ENCODE data around the gene INSM1. TPM values are rescaled to one million over a fixed set of nuclear protein-coding genes. Genes with fewer than 3 reads are reported as not detected.

Gene INSM1
- total and polyA plus RNA-seq, 7 donors = 0.36 to 1.4 (median 0.80) TPM; not detected in 2

- intact Hi-C loops (cut with DNase I) = no loop called here
- no peaks in the 10 kb centered on the region for H3K27me3 ChIP-seq
- H3K4me3 ChIP-seq = no peak overlapping the region
- TF ChIP-seq POLR2A (IDR thresholded peaks at IDR 0.05) (no peak), EP300 (IDR thresholded peaks at IDR 0.05) (no peak), POLR2AphosphoS5 (IDR thresholded peaks at IDR 0.05) (no peak)
- TF ChIP-seq, protein P1, sequence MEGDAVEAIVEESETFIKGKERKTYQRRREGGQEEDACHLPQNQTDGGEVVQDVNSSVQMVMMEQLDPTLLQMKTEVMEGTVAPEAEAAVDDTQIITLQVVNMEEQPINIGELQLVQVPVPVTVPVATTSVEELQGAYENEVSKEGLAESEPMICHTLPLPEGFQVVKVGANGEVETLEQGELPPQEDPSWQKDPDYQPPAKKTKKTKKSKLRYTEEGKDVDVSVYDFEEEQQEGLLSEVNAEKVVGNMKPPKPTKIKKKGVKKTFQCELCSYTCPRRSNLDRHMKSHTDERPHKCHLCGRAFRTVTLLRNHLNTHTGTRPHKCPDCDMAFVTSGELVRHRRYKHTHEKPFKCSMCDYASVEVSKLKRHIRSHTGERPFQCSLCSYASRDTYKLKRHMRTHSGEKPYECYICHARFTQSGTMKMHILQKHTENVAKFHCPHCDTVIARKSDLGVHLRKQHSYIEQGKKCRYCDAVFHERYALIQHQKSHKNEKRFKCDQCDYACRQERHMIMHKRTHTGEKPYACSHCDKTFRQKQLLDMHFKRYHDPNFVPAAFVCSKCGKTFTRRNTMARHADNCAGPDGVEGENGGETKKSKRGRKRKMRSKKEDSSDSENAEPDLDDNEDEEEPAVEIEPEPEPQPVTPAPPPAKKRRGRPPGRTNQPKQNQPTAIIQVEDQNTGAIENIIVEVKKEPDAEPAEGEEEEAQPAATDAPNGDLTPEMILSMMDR (IDR thresholded peaks at IDR 0.05) = no peak
- no peak for DNase-seq
- H3K4me1 ChIP-seq = no peaks in the 10 kb centered on the region
- WGBS, 2 donors = 18 to 61% methylated on average over 6 of the region's 6 CpGs
- no peaks in the 10 kb centered on the region for H3K9me3 ChIP-seq
- peaks cover 0 to 3% (median 0%) of the 10 kb centered on the region in 4 donors for H3K36me3 ChIP-seq
- H3K27ac ChIP-seq = no peak overlapping the region
Measured at GRCh38 chr20:20410678-20411077, 42.8 kb downstream of the INSM1 start.

DNA sequence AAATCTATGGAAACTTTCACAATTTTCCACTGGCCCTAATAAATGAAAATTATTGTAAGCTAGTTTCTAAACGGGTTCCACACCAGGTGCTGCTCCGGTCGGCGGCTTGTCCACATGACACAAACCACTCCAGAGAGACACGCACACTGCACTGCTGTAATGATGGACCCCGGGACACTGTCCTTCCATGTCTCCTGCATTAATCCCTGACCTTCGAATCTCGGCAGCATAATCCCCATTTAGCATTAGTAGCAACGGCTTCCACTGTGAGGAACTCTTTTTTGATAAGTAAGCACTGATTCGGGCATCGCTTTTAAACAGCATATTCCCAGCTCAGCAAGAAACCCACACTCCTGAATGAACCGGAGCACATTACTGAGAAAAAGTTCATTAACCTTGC is 43.5 kb downstream of the INSM1 start:
- no peaks in the 10 kb centered on the region for H3K27me3 ChIP-seq
- TF ChIP-seq POLR2A (IDR thresholded peaks at IDR 0.05) (no peak), EP300 (IDR thresholded peaks at IDR 0.05) (no peak), POLR2AphosphoS5 (IDR thresholded peaks at IDR 0.05) (no peak)
- TF ChIP-seq, protein P1 (IDR thresholded peaks at IDR 0.05) = no peak
- intact Hi-C loops (cut with DNase I) = no loop called here
- 89 to 90% methylated on average over 12 of the region's 12 CpGs for WGBS, 2 donors
- peaks cover 0 to 3% (median 0%) of the 10 kb centered on the region in 4 donors for H3K36me3 ChIP-seq
- no peak overlapping the region for H3K27ac ChIP-seq
- no peaks in the 10 kb centered on the region for H3K4me1 ChIP-seq
- DNase-seq = no peak
- H3K9me3 ChIP-seq = no peaks in the 10 kb centered on the region
- H3K4me3 ChIP-seq = no peak overlapping the region

DNA sequence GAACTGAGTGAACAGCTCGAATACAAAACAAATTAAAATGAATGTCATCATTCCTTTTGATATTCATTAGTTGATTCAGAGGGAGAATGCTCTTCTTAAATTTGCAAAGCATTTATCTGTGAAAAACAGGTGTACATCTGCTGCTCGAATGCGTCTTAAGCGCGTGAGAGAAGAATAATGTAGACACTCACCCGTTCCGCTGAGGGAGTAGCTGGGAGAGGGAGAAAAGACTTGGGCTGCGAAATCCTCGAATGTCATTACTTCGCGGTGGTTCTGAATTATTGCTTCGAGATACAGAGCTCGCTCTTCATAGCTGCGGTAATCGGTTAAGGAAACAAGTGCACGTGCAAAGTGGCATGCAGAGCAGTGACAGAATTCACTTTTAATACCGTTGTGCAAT is 43.9 kb downstream of the INSM1 start:
- 96% methylated on average over 17 of the region's 17 CpGs for WGBS, 2 donors
- H3K9me3 ChIP-seq = no peaks in the 10 kb centered on the region
- H3K4me1 ChIP-seq = no peaks in the 10 kb centered on the region
- TF ChIP-seq, protein P1 (IDR thresholded peaks at IDR 0.05) = no peak
- TF ChIP-seq EP300 (IDR thresholded peaks at IDR 0.05) (no peak), POLR2AphosphoS5 (IDR thresholded peaks at IDR 0.05) (no peak)
- no peak overlapping the region for H3K27ac ChIP-seq
- intact Hi-C loops (cut with DNase I) = no loop called here
- no peak for DNase-seq
- H3K36me3 ChIP-seq = peaks cover 0 to 3% (median 0%) of the 10 kb centered on the region in 4 donors
- no peak overlapping the region for H3K4me3 ChIP-seq
- H3K27me3 ChIP-seq = no peaks in the 10 kb centered on the region

DNA sequence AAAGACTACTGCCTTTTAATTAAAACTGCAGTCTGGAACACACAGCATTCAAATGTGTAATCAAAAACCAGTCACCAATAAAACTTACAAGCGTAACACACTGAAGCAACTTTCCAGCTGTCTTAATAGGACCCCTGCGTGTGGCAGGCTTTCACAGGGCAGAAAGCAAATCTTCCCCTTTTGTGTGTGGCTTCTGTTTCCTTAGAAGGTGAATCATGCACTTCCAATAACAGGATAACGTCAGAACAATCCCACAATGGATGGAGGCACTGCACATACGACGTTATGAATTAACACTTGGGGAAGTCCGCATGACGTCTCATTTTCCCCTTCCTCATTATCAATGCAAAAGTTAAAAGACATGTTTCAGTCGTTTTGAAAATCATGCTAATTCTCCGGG is 44.8 kb downstream of the INSM1 start:
- intact Hi-C loops (cut with DNase I) = no loop called here
- no peak overlapping the region for H3K4me3 ChIP-seq
- TF ChIP-seq POLR2A (IDR thresholded peaks at IDR 0.05) = no peak
- TF ChIP-seq, protein P1 (IDR thresholded peaks at IDR 0.05) = no peak
- TF ChIP-seq POLR2AphosphoS5 (IDR thresholded peaks at IDR 0.05) = no peak
- TF ChIP-seq EP300 (IDR thresholded peaks at IDR 0.05) = no peak
- DNase-seq = no peak
- H3K27me3 ChIP-seq = no peaks in the 10 kb centered on the region
- no peaks in the 10 kb centered on the region for H3K9me3 ChIP-seq
- WGBS, 2 donors = 69 to 85% methylated on average over 9 of the region's 9 CpGs
- H3K36me3 ChIP-seq = peaks cover 0 to 3% (median 0%) of the 10 kb centered on the region in 4 donors
- no peak overlapping the region for H3K27ac ChIP-seq
- no peaks in the 10 kb centered on the region for H3K4me1 ChIP-seq

DNA sequence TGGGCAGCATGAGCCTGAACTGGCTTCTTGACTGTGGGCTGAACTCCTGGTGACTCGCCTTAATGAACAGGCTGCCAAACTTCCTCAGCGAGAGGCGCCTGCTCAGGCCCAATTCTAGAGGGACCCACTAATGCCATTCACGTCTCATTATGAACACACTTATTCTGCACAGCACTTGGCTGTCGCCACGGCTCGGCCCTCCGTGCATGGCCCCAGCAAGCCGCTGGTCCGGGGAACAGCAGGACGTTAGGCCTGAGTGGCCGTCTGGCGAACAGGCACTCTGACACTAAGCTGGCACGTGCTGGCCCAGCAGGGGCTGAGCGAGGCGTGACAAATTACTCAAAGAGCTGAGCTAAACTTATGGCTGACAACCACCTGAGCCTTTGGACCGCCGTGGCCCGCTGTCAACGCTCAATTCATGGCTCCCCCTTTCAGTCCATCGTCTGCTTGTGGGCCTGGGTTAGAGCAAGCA is 45.9 kb downstream of the INSM1 start:
- TF ChIP-seq EP300 (IDR thresholded peaks at IDR 0.05) (no peak), POLR2A (IDR thresholded peaks at IDR 0.05) (no peak), POLR2AphosphoS5 (IDR thresholded peaks at IDR 0.05) (no peak)
- TF ChIP-seq, protein P1 (IDR thresholded peaks at IDR 0.05) = no peak
- 93 to 96% methylated on average over 21 of the region's 21 CpGs for WGBS, 2 donors
- intact Hi-C loops (cut with DNase I) = no loop called here

More for the DNA sequence above, 45.9 kb downstream of the INSM1 start:
- no peak overlapping the region for H3K4me3 ChIP-seq
- H3K27ac ChIP-seq = no peak overlapping the region
- H3K9me3 ChIP-seq = no peaks in the 10 kb centered on the region
- no peaks in the 10 kb centered on the region for H3K4me1 ChIP-seq
- DNase-seq = no peak
- H3K36me3 ChIP-seq = peaks cover 0 to 3% (median 1%) of the 10 kb centered on the region in 4 donors
- no peaks in the 10 kb centered on the region for H3K27me3 ChIP-seq

Data from sigmoid colon (tissue), 7 donors.